GM23338 (cell line): ENCODE measurements around the gene NDUFS6.
"Not testable (repeated sequence)": the region's sequence is repeated elsewhere in the genome, so short reads cannot be mapped to it uniquely, and the experiment has no call there.

ENCODE experiments used
- CREB1 ChIP-seq: fragments of 250-450 bp; sonication (Bioruptor Pico); IDR thresholded peaks from 2 replicates; pipeline ENCODE4 v1.5.0; 2020; ENCODE audit warnings: low read depth, mild to moderate bottlenecking, moderate library complexity
- EZH2 ChIP-seq: fragments of 200-600 bp; sonication (generic); IDR thresholded peaks from one replicate; pipeline ENCODE4 v1.8.0; 2017; ENCODE audit warnings: antibody characterized with exemption, mild to moderate bottlenecking, low read depth; ENCODE audit not compliant: unreplicated experiment
- EZH2phosphoT487 ChIP-seq: fragments of 200-600 bp; sonication (generic); IDR thresholded peaks from one replicate; pipeline ENCODE4 v1.8.1; 2018; ENCODE audit warnings: antibody characterized with exemption; ENCODE audit not compliant: unreplicated experiment
- JUNB ChIP-seq: IDR thresholded peaks from one replicate; pipeline ENCODE4 v1.6.1; 2016; ENCODE audit warnings: antibody characterized with exemption; ENCODE audit not compliant: unreplicated experiment
- POLR2AphosphoS5 ChIP-seq: IDR thresholded peaks from 2 replicates; pipeline ENCODE4 v1.6.1; 2016; ENCODE audit warnings: antibody characterized with exemption, low read depth
- STAT1 ChIP-seq: IDR thresholded peaks from one replicate; pipeline ENCODE4 v1.6.1; 2016; ENCODE audit warnings: antibody characterized with exemption; ENCODE audit not compliant: unreplicated experiment
- TF ChIP-seq, protein P1 (sequence below), 2 experiments: fragments of 200-600 bp in 1 of 2; sonication (generic) in 1 of 2; conservative IDR thresholded peaks; 2 replicates each; pipeline versions ENCODE4 v1.5.1 to v1.6.1; 2016 to 2017; ENCODE audit warnings: antibody characterized with exemption in 2 of 2, low read depth in 2 of 2, mild to moderate bottlenecking in 2 of 2, moderate library complexity in 1 of 2
- TF ChIP-seq, protein P2 (sequence below): IDR thresholded peaks from one replicate; pipeline ENCODE4 v1.6.1; 2018; ENCODE audit warnings: antibody characterized with exemption; ENCODE audit not compliant: unreplicated experiment

- not testable (repeated sequence) for TF ChIP-seq EZH2phosphoT487; POLR2AphosphoS5; EZH2; JUNB; STAT1; CREB1 (CRISPR knock-in tag)
- TF ChIP-seq, protein P1, sequence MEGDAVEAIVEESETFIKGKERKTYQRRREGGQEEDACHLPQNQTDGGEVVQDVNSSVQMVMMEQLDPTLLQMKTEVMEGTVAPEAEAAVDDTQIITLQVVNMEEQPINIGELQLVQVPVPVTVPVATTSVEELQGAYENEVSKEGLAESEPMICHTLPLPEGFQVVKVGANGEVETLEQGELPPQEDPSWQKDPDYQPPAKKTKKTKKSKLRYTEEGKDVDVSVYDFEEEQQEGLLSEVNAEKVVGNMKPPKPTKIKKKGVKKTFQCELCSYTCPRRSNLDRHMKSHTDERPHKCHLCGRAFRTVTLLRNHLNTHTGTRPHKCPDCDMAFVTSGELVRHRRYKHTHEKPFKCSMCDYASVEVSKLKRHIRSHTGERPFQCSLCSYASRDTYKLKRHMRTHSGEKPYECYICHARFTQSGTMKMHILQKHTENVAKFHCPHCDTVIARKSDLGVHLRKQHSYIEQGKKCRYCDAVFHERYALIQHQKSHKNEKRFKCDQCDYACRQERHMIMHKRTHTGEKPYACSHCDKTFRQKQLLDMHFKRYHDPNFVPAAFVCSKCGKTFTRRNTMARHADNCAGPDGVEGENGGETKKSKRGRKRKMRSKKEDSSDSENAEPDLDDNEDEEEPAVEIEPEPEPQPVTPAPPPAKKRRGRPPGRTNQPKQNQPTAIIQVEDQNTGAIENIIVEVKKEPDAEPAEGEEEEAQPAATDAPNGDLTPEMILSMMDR (conservative IDR thresholded peaks at IDR 0.05; ENCODE audit: low read depth in 2 of 2), result not testable (repeated sequence)
- TF ChIP-seq, protein P2, sequence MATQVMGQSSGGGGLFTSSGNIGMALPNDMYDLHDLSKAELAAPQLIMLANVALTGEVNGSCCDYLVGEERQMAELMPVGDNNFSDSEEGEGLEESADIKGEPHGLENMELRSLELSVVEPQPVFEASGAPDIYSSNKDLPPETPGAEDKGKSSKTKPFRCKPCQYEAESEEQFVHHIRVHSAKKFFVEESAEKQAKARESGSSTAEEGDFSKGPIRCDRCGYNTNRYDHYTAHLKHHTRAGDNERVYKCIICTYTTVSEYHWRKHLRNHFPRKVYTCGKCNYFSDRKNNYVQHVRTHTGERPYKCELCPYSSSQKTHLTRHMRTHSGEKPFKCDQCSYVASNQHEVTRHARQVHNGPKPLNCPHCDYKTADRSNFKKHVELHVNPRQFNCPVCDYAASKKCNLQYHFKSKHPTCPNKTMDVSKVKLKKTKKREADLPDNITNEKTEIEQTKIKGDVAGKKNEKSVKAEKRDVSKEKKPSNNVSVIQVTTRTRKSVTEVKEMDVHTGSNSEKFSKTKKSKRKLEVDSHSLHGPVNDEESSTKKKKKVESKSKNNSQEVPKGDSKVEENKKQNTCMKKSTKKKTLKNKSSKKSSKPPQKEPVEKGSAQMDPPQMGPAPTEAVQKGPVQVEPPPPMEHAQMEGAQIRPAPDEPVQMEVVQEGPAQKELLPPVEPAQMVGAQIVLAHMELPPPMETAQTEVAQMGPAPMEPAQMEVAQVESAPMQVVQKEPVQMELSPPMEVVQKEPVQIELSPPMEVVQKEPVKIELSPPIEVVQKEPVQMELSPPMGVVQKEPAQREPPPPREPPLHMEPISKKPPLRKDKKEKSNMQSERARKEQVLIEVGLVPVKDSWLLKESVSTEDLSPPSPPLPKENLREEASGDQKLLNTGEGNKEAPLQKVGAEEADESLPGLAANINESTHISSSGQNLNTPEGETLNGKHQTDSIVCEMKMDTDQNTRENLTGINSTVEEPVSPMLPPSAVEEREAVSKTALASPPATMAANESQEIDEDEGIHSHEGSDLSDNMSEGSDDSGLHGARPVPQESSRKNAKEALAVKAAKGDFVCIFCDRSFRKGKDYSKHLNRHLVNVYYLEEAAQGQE, result not testable (repeated sequence)
Measured at GRCh38 chr5:1798589-1798988, 2.6 kb upstream of the NDUFS6 start.
